Nephron (organoid): ENCODE measurements around the gene TJAP1.

Experiments
- H3K27ac Mint-ChIP-seq, 3 experiments: 2 replicates each; pipeline ENCODE4 v1.8.0; 2020; ENCODE audit warnings: mixed read lengths in 3 of 3, mild to moderate bottlenecking in 2 of 3, moderate library complexity in 1 of 3
- H3K27me3 Mint-ChIP-seq: 2 replicates; pipeline ENCODE4 v1.8.0; 2021; ENCODE audit warnings: low read depth, mild to moderate bottlenecking, moderate library complexity, mixed read lengths
- H3K36me3 Mint-ChIP-seq: 2 replicates; pipeline ENCODE4 v1.8.0; 2020; ENCODE audit warnings: low read depth, mixed read lengths
- H3K4me1 Mint-ChIP-seq: 2 replicates; pipeline ENCODE4 v1.8.0; 2020; ENCODE audit warnings: mixed read lengths
- H3K4me3 Mint-ChIP-seq, 3 experiments: 2 replicates each; pipeline ENCODE4 v1.8.0; 2020; ENCODE audit warnings: mild to moderate bottlenecking in 3 of 3, mixed read lengths in 3 of 3, moderate library complexity in 2 of 3
- H3K9me3 Mint-ChIP-seq: 2 replicates; pipeline ENCODE4 v1.8.0; 2020; ENCODE audit warnings: mixed read lengths
- CTCF ChIP-seq, 3 experiments: fragments of 200-600 bp; sonication (generic); IDR thresholded peaks; one replicate each; pipeline ENCODE4 v1.5.0; 2021; ENCODE audit warnings: antibody characterized with exemption in 3 of 3; ENCODE audit not compliant: unreplicated experiment in 3 of 3

TJAP1 gene

GRCh38 chr6:43505718-43506117 lies 28.3 kb downstream of the TJAP1 start:
- no peak for TF ChIP-seq CTCF (IDR thresholded peaks at IDR 0.05; ENCODE audit: unreplicated experiment in 3 of 3)
- peaks cover 36% of the 10 kb centered on the region for H3K36me3 Mint-ChIP-seq
- H3K4me1 Mint-ChIP-seq: peaks cover 16% of the 10 kb centered on the region
- no peaks in the 10 kb centered on the region for H3K9me3 Mint-ChIP-seq
- H3K27me3 Mint-ChIP-seq: peaks cover 18% of the 10 kb centered on the region
- no peak overlapping the region for H3K4me3 Mint-ChIP-seq
- no peak overlapping the region for H3K27ac Mint-ChIP-seq

GRCh38 chr6:43506171-43506570 lies 28.8 kb downstream of the TJAP1 start:
- H3K9me3 Mint-ChIP-seq: no peaks in the 10 kb centered on the region
- peaks cover 18% of the 10 kb centered on the region for H3K27me3 Mint-ChIP-seq
- H3K36me3 Mint-ChIP-seq: peaks cover 36% of the 10 kb centered on the region
- peaks cover 14% of the 10 kb centered on the region for H3K4me1 Mint-ChIP-seq
- TF ChIP-seq CTCF (IDR thresholded peaks at IDR 0.05; ENCODE audit: unreplicated experiment in 3 of 3): no peak
- H3K27ac Mint-ChIP-seq: no peak overlapping the region
- no peak overlapping the region for H3K4me3 Mint-ChIP-seq

DNA sequence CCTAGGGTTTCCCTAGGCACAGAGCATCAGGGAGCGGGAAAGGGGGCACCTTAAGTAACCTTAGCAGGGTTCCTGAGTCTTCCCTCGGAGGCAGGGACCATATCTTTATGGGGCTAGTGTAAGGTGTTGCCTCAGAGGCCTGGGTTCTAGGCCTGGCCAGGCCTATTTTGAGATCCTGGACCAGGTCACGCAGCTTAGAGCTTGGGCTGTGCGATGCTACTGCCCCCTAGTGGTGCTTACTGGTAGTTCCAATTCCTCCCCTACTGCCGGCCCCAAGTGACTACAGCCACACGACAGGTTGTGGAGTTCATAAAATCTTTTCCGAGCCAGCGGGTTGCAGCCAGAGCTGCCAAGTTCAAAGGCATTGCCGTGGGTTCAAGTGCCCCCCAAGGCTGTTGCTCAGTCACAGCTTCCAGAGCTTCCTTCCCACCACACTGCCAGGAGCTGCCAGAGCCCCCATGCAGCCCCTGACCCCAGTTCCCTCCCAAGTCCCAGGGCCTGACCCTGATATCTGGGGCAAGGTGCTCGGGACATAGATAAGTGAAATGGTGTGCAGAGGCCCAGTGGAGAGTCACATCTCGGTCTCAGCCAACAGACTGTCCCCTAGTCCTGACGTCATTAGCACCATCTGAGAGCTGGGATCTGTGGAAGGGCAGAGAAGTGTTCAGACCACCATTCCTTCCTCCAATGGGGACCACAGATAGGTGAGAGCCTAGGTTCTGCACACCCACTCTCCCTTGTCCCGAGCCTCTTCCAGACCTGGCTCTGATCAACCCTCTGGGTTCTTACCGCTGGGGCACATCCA lies 29.5 kb downstream of the TJAP1 start:
- Mint-ChIP-seq H3K36me3 (peaks cover 36% of the 10 kb centered on the region), H3K27me3 (peaks cover 18% of the 10 kb centered on the region), H3K4me1 (peaks cover 14% of the 10 kb centered on the region), H3K9me3 (no peaks in the 10 kb centered on the region), H3K4me3 (peak overlapping the region; percentile 42 to 65 (median 58)), H3K27ac (no peak overlapping the region)
- TF ChIP-seq CTCF (IDR thresholded peaks at IDR 0.05; ENCODE audit: unreplicated experiment in 3 of 3): peak; percentile 92 to 97 (median 96)

DNA sequence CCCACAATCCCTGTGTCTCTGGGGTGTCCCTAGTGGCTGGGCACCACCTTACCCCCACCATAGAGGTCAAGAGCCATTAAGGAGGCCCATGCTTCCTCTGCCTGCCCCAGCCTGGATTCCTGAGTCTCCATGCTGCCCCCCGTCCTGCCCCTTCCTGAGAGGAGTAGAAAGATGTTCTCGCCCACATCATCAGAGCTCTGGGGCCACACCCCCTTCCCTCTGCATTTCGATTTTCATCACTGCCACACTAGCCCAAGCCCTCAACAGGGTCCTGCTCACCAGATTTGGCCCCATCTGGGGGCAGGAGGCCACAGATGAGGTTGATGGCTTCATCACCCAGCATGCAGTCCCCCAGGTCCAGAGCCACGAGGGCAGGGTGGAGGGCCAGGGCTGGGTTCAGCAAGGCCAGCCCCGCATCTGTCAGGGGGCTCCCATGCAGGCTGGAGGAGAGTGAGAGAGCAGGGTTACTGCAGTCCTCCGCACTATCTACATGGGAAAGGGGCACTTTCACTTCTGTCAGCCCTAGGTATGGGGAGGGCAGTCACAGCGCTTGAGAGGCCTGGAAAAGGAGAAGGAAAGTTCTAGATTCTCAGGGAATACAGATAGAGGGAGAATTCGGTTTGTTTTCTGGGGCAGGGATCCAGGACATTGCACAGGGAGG lies 31.2 kb downstream of the TJAP1 start:
- Mint-ChIP-seq H3K9me3 (no peaks in the 10 kb centered on the region), H3K27ac (peak overlapping the region in 2 of 3 experiments; percentile 3 to 56), H3K4me1 (peaks cover 14% of the 10 kb centered on the region), H3K36me3 (peaks cover 26% of the 10 kb centered on the region), H3K27me3 (peaks cover 18% of the 10 kb centered on the region), H3K4me3 (peak overlapping the region; percentile 86 to 92 (median 87))
- TF ChIP-seq CTCF (IDR thresholded peaks at IDR 0.05; ENCODE audit: unreplicated experiment in 3 of 3): no peak

DNA sequence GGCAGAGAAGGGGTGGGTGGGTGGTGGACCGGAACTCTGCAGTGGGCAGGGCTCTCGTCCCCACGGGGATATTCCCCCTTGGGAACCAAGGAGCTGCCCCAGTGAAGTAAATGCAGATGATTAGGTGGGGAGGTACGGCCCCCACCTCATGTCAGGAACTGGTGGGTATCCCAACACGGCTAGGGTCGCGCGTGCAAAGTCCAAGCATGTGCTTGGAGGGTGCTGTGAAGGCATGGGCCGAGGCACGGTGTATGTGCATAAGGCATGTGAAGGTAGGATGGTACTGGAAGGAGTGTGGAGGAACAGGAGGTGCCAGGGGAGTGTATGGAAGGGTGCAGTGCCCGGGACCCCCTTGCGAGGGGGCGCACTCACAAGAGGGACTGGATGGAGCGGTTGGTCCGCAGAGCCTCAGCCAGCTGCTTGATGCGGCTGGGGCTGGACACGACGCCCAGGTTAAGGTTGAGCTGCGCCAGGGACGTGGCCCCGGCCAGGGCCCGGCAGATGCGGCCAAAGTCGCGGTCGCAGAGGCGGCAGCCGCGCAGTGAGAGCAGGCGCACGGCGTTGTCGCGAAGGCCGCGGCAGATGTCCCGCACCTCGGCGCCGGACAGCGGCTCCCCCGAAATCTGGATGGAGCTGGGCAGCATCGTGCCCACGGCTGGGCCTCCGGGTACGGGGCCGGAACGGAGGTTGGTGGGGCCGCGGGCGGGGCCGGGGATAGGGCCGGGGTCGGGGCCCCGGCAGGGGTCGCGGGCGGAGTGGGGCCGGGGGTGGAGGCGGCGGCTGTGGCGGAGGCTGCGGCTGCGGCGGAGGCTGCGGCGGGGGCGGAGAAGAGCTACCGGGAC lies 32.0 kb downstream of the TJAP1 start:
- Mint-ChIP-seq H3K27me3 (peaks cover 18% of the 10 kb centered on the region), H3K4me1 (peaks cover 16% of the 10 kb centered on the region), H3K4me3 (peak overlapping the region; percentile 86 to 92 (median 87)), H3K27ac (peak overlapping the region in 2 of 3 experiments; percentile 3 to 56), H3K36me3 (peaks cover 24% of the 10 kb centered on the region), H3K9me3 (no peaks in the 10 kb centered on the region)
- no peak for TF ChIP-seq CTCF (IDR thresholded peaks at IDR 0.05; ENCODE audit: unreplicated experiment in 3 of 3)
